Measurements from ENCODE around the gene BMP6.

The BMP6 gene

GRCh38 chr6:7906741-7907140, 180.8 kb downstream of the BMP6 start:
- no peak for DNase-seq (ENCODE audit: low read depth)

GRCh38 chr6:7907159-7907558, 181.3 kb downstream of the BMP6 start:
- DNase-seq (ENCODE audit: low read depth), result no peak

GRCh38 chr6:7909323-7910276, 183.7 kb downstream of the BMP6 start:
- DNase-seq (ENCODE audit: low read depth), result peak; percentile 45

GRCh38 chr6:7910298-7910653, 184.4 kb downstream of the BMP6 start:
- DNase-seq (ENCODE audit: low read depth), result no peak

GRCh38 chr6:7910654-7911344, 184.9 kb downstream of the BMP6 start, which contains the start of gene TXNDC5:
Gene TXNDC5 (minus strand): TSS chr6:7910788. CDS start chr6:7910776, 12 bp downstream.
- peak; percentile 69 for DNase-seq (ENCODE audit: low read depth)

- DNase-seq (ENCODE audit: low read depth), result no peak
Measured at GRCh38 chr6:7911345-7911725, 185.4 kb downstream of the BMP6 start.

- DNase-seq (ENCODE audit: low read depth), result no peak
Measured at GRCh38 chr6:7912024-7912423, 186.1 kb downstream of the BMP6 start.

- no peak for DNase-seq (ENCODE audit: low read depth)
Measured at GRCh38 chr6:7912736-7913517, 187.0 kb downstream of the BMP6 start.

GRCh38 chr6:7914311-7914710, 188.4 kb downstream of the BMP6 start:
- no peak for DNase-seq (ENCODE audit: low read depth)

GRCh38 chr6:7914991-7915789, 189.3 kb downstream of the BMP6 start:
- DNase-seq (ENCODE audit: low read depth), result no peak

- no peak for DNase-seq (ENCODE audit: low read depth)
Measured at GRCh38 chr6:7916959-7917358, 191.1 kb downstream of the BMP6 start.

- no peak for DNase-seq (ENCODE audit: low read depth)
Measured at GRCh38 chr6:7917729-7918128, 191.8 kb downstream of the BMP6 start.

- no peak for DNase-seq (ENCODE audit: low read depth)
Measured at GRCh38 chr6:7918403-7918802, 192.5 kb downstream of the BMP6 start.

GRCh38 chr6:7919871-7920270, 194.0 kb downstream of the BMP6 start:
- DNase-seq (ENCODE audit: low read depth), result no peak

- no peak for DNase-seq (ENCODE audit: low read depth)
Measured at GRCh38 chr6:7920425-7920824, 194.5 kb downstream of the BMP6 start.

GRCh38 chr6:7921046-7921445, 195.1 kb downstream of the BMP6 start:
- no peak for DNase-seq (ENCODE audit: low read depth)

GRCh38 chr6:7921632-7922092, 195.8 kb downstream of the BMP6 start:
- DNase-seq (ENCODE audit: low read depth), result no peak

GRCh38 chr6:7922596-7922995, 196.7 kb downstream of the BMP6 start:
- no peak for DNase-seq (ENCODE audit: low read depth)

GRCh38 chr6:7924867-7925266, 199.0 kb downstream of the BMP6 start:
- no peak for DNase-seq (ENCODE audit: low read depth)
